LoVo (cell line): ENCODE measurements around the gene ATAD2B.
"Not testable (repeated sequence)": the region's sequence is repeated elsewhere in the genome, so short reads cannot be mapped to it uniquely, and the experiment has no call there.

Experiments
- DNase-seq: peaks from one replicate; pipeline ENCODE4 v3.0.0-alpha.2; 2016; ENCODE audit warnings: low spot score

The ATAD2B gene

DNA sequence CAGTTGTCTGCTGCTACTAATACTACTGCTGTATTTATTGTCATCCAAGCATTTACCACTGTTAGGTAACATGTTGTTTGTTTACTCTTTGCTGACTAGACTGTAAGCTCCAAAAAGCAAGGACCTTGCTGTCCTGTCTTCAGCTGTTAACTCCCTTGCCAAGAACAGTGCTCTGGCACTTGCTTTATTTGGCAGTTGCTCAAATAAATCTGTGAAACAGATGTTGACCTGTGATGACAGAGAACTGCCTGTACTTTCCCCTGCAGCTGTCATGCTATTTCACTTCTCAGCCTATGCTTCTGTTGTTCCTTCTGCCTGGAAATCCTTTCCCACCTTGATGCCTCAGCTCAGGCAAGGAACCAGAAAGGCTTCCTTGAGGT lies 181.2 kb downstream of the ATAD2B start:
- no peak for DNase-seq

DNA sequence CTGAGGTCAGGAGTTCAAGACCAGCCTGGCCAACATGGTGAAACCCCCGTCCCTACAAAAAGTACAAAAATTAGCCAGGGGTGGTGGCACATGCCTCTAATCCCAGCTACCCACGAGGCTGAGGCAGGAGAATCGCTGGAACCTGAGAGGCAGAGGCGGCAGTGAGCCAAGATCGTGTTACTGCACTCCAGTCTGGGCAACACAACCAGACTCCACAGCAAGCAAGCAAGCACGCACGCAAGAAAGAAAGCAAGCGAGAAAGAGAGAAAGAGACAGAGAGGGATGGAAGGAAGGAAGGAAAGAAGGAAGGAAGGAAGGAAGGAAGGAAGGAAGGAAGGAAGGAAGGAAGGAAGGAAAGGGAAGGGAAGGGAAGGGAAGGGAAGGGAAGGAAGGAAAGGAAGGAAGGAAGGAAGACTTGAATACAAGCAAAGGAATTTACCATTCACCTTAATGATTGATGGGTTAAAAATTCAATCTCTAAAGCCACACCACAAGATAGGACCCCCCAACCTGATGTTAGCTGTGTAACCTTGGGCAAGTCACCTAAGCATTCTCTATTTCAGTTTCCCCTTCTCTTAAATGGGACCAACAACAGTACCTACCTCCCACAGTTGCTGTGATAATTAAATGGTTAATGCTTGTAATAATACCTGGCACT lies 181.7 kb downstream of the ATAD2B start:
- no peak for DNase-seq

DNA sequence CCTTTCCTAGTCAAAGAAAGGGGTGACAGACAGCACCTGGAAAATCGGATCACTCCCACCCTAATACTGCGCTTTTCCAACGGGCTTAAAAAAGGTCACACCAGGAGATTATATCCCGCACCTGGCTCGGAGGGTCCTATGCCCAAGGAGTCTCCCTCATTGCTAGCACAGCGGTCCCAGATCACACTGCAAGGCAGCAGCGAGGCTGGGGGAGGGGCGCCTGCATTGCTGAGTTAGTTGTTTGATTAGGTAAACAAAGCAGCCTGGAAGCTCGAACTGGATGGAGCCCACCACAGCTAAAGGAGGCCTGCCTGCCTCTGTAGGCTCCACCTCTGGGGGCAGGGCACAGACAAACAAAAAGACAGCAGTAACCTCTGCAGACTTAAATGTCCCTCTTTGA lies 190.1 kb downstream of the ATAD2B start:
- not testable (repeated sequence) for DNase-seq

DNA sequence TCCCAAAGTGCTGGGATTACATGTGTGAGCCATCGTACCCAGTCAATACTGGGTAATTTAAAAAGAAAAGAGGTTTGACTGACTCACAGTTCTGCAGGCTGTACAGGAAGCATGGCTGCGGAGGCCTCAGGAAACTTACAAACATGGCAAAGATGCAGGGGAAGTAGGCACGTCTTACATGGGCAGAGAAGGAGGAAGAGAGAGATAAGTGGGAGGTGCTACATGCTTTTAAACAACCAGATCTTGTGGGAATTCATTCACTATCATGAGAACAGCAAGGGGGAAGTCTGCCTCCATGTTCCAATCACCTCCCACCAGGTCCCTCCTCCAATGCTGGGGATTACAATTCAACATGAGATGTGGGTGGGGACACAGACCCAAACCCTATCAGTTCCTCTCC lies 192.5 kb downstream of the ATAD2B start:
- no peak for DNase-seq

DNA sequence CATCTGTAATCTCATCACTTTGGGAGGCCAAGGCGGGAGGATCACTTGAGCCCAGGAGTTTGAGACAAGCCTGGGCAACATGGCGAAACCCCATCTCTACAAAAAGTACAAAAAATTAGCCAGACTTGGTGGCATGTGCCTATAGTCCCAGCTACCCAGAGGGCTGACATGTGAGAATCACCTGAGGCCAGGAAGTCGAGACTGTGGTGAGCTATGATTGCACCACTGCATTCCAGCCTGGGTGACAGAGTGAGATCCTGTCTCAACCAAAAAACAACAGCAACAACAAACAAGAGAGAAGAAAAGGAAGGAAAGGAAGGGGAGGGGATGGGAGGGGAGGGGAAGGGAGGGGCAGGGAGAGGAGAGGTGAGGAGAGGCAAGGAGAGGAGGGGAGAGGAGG lies 203.9 kb downstream of the ATAD2B start:
- not testable (repeated sequence) for DNase-seq

DNA sequence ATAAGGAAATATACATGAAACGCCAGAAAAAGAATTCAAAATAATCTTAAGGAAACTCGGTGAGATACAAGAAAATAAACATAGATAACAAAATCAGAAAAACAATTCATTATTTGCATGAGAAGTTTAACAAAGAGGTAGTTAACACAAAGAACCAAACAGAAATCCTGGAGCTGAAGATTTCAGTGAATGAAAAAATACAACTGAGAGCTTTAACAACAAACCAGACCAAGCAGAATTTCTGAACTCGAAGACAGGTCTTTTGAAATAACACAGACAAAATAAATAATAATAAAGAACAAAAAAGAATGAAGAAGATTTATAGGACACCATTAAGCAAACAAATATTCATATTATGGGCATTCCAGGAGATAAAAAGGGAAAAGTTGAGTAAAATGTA lies 204.7 kb downstream of the ATAD2B start:
- DNase-seq = no peak

DNA sequence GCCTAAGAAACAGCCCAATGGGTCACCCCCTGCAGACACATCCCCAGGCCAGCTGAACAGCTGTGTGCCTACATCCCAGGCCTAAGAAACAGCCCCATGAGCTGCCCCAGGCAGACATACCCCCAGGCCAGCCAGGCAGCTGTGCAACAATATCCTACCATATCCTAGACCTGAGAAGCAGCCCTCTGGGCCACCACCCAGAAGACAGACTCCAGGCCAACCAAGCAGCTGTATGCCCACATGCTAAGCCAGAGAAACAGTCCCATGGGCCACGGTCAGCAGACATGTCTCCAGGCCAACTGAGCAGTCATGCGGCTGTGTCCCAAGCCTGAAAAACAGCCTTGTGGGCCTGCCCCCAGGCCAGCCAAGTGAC lies 205.5 kb downstream of the ATAD2B start:
- DNase-seq = no peak

DNA sequence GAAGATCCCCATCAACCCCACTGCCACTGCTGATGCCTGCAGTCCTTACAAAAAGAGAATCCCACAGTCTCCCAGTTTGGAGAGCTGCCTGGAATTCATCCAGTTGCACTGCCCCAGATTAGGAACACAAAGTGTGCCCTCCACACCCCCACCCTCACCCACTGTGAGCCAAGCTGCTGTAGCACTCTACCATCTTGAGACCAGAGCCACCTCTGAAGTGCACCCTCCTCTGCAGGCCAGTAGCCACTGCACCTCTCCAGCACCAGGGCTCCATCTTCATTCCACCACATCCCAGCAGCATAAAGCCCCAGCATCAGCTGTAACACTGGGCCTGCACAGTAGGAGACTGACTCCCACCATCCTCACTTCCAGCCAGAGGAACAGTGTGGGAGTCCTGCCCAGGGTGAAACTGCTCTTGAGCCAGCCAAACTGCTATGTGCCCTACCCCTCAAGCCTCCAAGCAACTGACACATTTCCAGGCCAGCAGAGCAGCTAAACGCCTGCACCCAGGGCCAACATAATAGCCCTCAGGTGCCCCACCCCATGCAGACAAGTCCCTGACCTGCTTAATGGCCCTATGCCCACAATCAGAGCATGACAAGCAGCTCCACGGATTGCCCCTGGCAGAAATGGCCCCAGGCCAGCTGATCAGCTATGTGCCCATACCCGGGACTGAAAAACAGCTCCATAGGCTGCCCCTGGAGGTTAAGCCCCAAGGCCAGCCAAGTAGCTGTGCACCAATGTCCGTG lies 206.0 kb downstream of the ATAD2B start:
- DNase-seq = no peak

DNA sequence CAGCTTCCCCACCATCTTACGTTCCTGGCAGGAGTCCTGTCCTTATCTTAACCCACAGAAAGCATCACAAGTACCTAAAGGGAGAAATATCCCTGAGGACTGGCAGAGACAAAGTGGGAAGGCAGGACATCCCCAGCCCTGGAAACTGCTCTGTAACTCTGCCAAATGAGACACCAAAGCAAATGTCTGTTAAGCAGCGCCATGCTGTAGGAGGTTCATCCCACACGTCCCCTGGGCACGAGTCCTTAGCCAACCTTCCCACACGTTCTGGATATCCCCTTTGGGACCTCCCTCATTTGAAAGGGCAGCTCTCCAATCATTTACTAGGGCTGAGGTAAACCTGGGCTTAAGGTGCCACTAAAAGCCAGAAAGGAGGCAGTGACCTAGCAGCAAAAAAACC lies 207.2 kb downstream of the ATAD2B start:
- DNase-seq = no peak

DNA sequence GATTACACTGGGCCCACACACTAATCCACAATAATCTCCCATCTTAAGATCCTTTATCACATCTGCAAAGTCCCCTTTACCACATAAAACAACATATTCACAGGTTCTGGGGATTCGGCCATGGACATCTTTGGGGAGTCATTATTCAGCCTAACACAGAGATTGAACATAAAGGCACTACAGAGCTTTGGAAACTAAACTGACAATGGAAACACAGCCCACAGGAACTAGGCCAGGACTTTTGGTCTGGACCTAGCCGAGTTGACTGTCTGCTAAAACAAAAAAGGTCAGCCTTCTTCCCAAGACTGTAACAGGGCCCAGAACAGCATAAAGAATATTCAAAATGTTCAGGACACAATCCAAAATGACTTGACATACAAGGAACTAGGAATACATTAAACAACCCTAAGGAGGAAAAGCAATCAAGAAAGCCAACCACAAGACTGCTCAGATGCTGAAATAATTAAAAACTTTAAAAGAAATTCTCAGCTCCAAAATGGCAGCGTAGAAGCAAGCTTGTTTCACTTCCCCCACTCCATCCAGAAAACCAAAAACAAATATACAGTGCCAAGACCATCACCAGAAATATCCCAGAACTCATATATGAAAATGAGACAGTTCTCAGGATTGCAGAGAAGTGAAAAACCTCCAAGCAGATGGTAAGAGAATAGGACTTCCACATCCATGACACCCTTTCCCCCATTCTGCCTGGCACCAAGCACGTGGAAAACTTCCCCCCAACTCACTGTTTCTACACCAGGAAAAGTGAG lies 207.8 kb downstream of the ATAD2B start:
- DNase-seq = no peak

DNA sequence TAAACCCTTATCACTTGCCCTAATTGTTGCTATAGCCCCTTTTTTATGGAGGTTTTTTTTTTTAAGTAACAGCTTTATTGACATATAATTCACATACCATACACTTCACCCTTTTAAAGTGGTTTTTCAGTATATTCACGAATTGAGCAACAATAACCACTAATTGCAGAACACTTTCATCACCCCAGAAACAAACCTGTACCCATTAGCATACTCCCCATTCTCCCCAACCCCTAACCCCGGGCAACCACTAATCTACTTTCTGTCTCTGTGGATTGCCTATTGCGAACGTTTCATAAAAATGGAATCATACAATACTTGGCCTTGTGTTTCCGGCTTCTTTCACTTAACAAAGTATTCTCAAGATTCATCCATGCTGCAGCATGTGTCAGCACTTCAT lies 213.6 kb downstream of the ATAD2B start:
- DNase-seq = no peak

DNA sequence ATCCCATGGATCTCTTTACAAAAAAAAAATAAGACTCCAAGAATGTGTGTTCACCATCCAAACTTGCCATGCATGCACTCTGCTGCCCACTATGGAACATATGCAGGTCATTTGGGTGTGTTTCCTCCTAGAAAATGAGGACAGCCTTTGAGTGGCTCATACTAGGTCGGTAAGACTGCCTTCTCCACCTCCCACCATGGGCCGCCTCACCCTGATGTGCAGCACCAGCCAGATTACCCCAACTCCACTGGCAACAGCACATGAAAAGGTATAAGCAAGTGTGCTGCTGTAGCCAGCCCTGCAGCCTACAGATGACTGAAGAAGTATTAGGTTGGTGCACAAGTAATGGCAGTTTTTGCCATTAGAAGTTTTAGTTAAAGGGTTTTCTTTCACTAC lies 214.2 kb downstream of the ATAD2B start:
- no peak for DNase-seq

DNA sequence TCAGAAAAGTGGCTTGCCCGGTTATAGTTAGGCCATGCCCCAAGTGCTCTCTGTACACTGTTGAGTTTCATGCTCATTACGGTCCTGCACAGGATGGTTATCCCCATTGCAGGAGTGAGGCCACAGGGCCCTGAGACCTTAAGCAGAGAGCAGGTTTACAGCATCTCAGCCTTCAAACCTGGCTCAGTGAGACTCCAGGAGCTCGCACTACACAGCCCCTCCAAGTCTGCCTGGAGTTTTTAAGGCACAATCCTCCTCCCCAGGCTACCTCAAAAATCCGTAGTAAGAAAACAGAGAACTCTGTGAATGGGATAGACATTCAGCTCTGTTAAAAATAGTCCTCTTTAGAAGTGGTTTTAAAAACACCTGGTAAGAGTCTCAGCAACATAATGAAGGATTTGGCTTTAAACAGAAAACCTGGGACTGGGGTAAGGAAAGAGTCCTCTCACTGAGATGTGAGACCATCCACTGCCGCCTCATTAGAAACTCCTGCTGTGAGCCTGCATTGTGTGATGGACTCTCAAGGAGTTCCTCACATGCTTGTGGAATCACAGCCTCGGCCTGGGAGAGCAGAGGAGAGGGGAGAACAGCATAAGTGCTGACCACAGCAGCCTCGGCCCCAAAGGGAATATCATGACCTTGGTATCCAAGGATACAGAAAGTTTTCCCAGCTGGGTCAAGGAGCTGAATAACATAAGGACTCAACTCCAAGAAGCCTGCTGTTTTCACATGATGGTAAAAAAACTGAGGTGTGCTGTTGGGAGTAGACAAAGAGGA lies 214.8 kb downstream of the ATAD2B start:
- DNase-seq = no peak

DNA sequence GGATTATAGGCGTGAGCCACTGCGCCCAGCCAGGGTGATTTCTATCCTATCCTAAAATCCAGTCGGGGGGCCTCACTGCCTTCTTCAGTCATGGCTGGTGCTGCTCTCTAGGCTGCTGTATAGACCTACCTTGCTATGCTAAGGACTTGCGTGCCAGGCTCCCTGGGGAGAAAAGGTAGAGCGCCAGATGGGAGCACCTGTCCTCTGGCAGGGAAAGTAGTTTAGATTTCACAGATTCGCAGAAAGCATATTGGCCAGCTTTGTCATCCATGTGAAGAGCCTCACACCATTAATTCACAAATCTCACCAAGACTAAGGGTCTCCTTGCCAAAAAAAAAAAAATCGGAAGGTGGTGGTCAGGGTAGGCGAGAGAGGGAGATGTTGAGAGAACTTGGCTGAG lies 217.6 kb downstream of the ATAD2B start:
- DNase-seq = no peak

DNA sequence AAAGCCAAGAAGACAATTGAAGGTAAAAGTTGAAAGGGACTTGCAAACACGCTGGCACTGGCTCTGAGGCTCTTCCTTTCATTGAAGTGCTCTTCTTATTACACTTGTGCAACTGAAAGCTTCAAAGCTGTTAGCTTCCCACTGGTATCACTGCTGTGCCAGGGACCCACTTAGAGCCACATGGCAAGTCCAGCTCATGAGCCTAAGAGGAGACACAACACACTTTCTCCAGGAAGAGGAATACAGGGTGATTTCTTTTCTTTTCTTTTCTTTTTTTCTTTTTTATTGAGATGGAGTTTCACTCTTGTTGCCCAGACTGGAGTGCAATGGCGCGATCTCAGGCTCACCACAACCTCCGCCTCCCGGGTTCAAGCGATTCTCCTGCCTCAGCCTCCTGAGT lies 218.2 kb downstream of the ATAD2B start:
- DNase-seq = no peak

DNA sequence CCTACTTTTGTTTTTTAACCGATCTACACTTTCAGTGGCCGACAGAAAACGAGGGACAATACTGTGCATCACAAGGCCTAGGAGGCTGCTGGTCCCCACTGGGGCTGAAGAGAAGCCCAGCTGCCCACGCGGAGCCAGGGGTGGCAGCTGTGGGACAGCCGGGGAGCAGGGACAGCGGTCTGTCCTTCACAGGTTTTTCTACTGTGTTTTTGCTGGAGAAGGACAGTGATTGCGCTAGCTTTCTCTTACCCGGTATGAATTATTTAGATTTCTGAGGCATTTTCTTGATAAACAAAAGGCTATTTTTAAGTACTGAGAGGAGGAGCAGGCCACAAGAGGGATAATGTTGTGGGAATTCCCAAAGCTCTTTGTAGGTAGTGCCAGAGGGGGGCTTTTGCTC lies 219.8 kb downstream of the ATAD2B start:
- no peak for DNase-seq

DNA sequence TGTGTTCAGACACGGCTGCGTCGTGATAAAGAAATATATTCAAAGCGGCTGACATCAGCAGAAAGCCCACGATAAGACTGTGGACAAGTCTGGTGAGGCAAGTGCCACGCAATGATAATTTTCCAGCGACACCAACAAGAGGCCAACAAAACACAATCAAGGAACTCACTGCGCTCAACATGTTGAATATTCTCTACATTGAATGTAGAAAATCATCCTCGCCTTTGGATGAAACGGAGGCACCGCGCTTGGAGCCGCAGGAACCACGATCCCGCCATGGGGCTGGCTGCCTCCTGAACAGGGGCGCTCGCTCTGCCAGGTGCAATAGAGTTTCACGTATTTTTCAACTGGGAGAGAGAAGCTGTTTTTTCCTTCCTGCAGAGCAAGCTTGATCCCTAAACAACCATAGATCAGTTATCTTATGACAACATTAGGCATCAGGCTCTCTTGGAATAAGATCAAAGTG lies 220.3 kb downstream of the ATAD2B start:
- no peak for DNase-seq

DNA sequence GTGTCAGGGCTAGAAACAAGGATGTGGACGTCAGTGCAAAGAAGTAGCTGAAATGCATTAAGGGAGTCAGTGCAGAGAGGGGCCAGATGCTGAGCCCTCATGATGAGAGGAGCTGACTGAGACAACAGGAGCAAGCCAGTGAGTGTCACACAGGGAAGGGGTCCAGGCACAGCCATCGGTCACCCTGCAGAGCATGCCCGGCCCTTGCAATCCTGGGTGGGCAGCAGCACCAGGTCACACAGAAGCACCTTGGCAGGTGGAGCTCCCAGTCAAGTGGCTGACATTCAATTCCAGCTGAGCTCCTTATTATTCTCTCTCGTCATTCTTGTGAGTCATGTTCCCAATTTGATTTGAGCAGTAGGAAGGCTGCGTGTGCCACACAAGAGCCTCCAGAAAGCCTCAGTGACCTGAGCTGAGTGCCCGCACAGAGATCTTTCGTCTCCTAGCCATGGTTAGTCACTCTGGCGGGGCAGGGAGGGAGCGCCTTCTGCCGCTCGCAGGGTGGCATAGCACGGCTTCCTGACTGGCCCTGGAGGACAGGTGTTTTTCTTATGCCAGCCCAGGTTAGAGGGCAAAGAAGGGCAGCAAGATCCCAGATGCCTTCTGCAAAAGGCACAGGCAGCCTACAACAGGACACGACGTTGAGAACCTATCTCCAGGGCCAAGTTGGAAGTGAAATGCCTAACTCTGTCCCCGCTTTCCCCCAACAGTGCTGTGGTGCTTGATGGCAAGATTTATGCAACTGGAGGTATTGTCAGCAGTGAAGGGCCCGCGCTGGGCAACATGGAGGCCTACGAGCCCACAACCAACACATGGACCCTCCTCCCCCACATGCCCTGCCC lies 220.9 kb downstream of the ATAD2B start:
- no peak for DNase-seq

DNA sequence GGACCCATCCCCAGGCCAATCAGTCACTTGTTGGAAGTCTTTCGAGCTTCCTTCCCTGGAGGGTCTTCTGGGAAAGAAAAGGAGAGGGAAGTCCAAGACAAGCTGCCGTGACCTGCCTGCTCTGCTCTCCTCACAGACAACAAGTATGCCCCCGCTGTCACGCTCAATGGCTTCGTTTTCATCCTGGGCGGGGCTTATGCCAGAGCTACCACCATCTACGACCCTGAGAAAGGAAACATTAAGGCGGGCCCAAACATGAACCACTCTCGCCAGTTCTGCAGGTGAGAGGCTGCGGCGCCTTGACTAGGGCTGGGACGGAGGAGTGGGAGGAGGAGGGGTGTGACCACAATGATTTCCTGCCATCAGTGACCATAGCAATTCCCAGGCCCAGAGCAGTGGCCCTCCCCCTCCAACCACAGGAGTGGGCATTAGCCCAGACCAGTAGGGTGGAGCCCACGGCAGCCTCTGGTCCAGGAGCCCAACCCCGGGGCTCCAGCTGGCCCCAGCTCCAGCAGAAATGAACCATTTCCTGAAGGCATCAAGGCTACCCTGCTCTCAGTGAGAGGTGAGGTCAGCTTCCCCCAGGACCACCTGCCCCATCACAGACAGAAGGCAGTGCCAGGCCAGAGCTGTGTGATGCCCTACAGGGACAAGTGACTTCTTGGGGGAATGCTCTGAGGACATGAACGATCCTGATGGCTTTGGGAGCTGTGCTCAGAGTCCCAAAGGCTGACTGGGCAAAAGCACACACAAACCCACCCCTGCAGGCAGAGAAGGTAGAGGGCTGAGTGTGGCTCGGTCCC lies 223.1 kb downstream of the ATAD2B start:
- DNase-seq = no peak

DNA sequence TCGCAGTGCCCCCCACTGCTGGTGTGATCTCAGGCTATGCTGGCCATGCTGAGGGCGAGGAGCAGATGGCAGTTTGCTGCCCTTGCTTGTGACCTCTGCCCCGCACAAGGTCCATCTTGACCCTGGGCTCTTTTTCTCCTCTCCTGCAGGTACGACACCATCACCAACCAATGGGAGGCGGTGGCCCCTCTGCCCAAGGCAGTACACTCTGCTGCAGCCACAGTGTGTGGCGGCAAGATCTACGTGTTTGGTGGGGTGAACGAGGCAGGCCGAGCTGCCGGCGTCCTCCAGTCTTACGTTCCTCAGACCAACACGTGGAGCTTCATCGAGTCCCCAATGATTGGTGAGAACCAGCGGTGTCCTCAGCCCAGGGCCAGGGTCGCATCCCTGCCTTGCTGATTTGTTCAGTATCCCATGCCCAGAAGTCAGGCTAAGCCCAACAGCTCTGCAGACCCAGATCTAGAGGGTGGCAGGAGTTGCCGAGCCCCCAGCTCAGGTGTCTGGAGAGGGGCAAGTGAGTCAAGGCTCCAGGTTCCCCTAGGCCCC lies 223.8 kb downstream of the ATAD2B start:
- DNase-seq = no peak
